PC-9 (cell line): ENCODE measurements around the gene OR10J1.

Experiments used
- CTCF ChIP-seq: fragments of 200-600 bp; sonication (generic); conservative IDR thresholded peaks from 2 replicates; pipeline ENCODE4 v1.6.1; 2017; ENCODE audit warnings: mixed run types, antibody characterized with exemption, mild to moderate bottlenecking, moderate library complexity
- EZH2 ChIP-seq: fragments of 200-600 bp; sonication (generic); IDR thresholded peaks from 2 replicates; pipeline ENCODE4 v1.8.0; 2017; ENCODE audit warnings: antibody characterized with exemption, low read depth

- TF ChIP-seq CTCF: no peak
- no peak for TF ChIP-seq EZH2
These were observed 33.8 kb downstream of the OR10J1 start for GRCh38 chr1:159473335-159473734.
